ENCODE data around the gene POLR2A. TPM values are rescaled to one million over a fixed set of nuclear protein-coding genes. Genes with fewer than 3 reads are reported as not detected.

POLR2A gene
- total RNA-seq, 2 donors from 2014 or later = 73.5 to 137 TPM

DNA sequence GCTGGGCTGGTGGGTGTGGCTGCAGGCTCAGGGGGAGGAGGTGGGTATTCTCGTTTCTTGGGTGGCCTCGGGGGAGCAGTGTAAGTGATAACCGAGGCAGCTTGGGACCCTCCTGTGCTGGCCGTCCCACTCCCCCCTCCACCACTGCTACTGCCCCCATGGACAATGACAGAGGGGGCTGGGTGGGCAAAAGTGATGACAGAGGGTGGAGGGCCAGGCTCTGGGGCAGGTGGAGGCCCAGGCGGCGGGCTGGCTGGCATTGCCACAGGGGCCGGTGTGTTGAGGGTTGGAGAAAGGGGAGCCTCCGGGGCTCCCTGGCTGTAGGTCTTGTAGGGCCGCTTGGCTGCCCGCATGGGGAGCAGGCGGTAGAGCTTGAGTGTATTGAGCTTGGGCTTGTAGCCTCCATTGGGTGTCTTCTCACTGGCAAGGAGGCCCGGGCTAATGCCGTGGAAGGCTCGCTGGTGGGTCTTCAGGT is 20.8 kb upstream of the POLR2A start:
- intact Hi-C loops (cut with DNase I) = no loop called here
- Histone ChIP-seq H3K9ac (ENCODE audit: low read depth in 2 of 2, low read length in 2 of 2) (no peak overlapping the region), H3K27me3 (no peaks in the 10 kb centered on the region), H3K36me3 (no peaks in the 10 kb centered on the region), H3K9me3 (no peaks in the 10 kb centered on the region), H3K4me1 (no peaks in the 10 kb centered on the region), H3K27ac (no peak overlapping the region), H3K4me3 (no peak overlapping the region)
- TF ChIP-seq, protein P1, sequence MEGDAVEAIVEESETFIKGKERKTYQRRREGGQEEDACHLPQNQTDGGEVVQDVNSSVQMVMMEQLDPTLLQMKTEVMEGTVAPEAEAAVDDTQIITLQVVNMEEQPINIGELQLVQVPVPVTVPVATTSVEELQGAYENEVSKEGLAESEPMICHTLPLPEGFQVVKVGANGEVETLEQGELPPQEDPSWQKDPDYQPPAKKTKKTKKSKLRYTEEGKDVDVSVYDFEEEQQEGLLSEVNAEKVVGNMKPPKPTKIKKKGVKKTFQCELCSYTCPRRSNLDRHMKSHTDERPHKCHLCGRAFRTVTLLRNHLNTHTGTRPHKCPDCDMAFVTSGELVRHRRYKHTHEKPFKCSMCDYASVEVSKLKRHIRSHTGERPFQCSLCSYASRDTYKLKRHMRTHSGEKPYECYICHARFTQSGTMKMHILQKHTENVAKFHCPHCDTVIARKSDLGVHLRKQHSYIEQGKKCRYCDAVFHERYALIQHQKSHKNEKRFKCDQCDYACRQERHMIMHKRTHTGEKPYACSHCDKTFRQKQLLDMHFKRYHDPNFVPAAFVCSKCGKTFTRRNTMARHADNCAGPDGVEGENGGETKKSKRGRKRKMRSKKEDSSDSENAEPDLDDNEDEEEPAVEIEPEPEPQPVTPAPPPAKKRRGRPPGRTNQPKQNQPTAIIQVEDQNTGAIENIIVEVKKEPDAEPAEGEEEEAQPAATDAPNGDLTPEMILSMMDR (IDR thresholded peaks at IDR 0.05) = no peak
- no peak for DNase-seq

DNA sequence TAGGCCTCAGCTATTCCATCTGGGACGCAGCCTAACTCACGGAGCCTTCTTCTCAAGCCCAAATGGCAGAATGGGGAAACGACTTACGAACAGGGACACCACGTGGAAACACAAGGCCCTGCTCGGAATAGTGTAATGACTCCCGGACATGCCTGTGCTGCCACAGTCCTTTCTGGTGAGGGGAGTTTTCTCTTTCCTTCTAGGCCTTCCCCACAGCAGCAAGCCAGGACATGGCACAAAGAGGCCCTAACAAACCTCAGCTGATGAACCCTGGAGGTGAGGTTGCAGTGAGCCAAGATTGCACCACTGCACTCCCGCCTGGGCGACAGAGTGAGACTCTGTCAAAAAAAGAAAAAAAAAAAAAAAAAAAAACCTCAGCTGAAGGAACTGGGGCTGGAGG is 20.1 kb upstream of the POLR2A start:
- H3K9me3 ChIP-seq = no peaks in the 10 kb centered on the region
- H3K27ac ChIP-seq = no peak overlapping the region
- no peaks in the 10 kb centered on the region for H3K4me1 ChIP-seq
- intact Hi-C loops (cut with DNase I) = no loop called here
- no peak for DNase-seq
- H3K4me3 ChIP-seq = no peak overlapping the region
- H3K36me3 ChIP-seq = no peaks in the 10 kb centered on the region
- no peak overlapping the region for H3K9ac ChIP-seq (ENCODE audit: low read depth in 2 of 2, low read length in 2 of 2)
- TF ChIP-seq, protein P1 (IDR thresholded peaks at IDR 0.05) = no peak
- no peaks in the 10 kb centered on the region for H3K27me3 ChIP-seq

DNA sequence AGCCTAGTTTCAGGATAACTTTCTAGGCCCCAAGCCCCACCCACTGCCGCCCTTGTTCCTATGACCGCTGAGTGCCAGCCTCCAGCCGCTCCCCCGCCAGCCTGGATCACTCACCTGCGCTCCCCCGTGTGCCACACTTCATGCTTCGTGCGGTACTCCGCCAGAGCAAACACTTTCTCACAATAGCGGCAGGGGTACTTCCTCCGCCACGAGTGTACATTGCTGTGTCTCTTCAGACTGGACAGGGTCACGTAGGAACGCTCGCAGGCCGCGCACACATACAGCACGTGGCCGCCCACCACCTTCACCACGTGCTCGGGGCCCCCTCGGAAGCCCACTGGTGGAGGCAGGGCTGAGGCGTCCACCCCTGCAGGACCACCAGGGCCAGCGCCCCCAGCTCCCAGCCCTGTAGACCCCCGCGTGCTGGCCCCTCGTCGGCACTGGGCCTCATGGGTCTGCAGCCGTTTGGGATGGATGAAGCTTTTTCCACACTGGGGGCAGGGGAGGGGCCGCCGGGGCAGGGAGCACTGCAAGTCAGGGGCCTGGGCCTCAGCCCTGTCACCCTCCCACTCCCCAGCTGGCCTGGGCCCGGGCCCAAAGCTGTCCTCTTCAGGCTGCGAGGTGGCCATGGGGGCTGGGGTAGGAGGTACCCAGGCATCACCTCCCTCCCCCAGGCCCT is 18.4 kb upstream of the POLR2A start:
- H3K27ac ChIP-seq = no peak overlapping the region

DNA sequence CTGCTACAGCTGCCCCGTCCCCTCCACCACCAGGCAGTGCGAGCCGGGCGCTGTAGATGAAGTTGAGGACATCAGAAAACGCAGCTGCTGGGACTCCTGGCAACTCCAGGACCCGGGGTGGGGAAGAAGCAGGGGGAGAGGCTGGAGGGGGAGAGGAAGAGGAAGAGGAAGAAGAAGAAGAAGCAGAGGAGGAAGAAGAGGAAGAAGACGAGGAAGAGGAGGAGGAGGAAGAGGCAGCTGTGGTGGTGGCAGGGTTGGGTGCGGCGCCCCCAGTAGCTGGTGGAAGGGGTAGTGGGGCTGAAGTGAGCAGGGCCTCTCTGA is 17.9 kb upstream of the POLR2A start:
- no peaks in the 10 kb centered on the region for H3K9me3 ChIP-seq
- no peak overlapping the region for H3K4me3 ChIP-seq
- intact Hi-C loops (cut with DNase I) = no loop called here
- no peaks in the 10 kb centered on the region for H3K27me3 ChIP-seq
- no peak overlapping the region for H3K9ac ChIP-seq (ENCODE audit: low read depth in 2 of 2, low read length in 2 of 2)
- no peak for DNase-seq
- no peak overlapping the region for H3K27ac ChIP-seq
- TF ChIP-seq, protein P1 (IDR thresholded peaks at IDR 0.05) = no peak
- H3K36me3 ChIP-seq = no peaks in the 10 kb centered on the region
- no peaks in the 10 kb centered on the region for H3K4me1 ChIP-seq

More for the DNA sequence above, 18.4 kb upstream of the POLR2A start:
- intact Hi-C loops (cut with DNase I) = no loop called here
- Histone ChIP-seq H3K9ac (ENCODE audit: low read depth in 2 of 2, low read length in 2 of 2) (no peak overlapping the region), H3K36me3 (no peaks in the 10 kb centered on the region), H3K27me3 (no peaks in the 10 kb centered on the region), H3K9me3 (no peaks in the 10 kb centered on the region), H3K4me3 (no peak overlapping the region), H3K4me1 (no peaks in the 10 kb centered on the region)
- no peak for DNase-seq
- TF ChIP-seq, protein P1 (IDR thresholded peaks at IDR 0.05) = no peak

DNA sequence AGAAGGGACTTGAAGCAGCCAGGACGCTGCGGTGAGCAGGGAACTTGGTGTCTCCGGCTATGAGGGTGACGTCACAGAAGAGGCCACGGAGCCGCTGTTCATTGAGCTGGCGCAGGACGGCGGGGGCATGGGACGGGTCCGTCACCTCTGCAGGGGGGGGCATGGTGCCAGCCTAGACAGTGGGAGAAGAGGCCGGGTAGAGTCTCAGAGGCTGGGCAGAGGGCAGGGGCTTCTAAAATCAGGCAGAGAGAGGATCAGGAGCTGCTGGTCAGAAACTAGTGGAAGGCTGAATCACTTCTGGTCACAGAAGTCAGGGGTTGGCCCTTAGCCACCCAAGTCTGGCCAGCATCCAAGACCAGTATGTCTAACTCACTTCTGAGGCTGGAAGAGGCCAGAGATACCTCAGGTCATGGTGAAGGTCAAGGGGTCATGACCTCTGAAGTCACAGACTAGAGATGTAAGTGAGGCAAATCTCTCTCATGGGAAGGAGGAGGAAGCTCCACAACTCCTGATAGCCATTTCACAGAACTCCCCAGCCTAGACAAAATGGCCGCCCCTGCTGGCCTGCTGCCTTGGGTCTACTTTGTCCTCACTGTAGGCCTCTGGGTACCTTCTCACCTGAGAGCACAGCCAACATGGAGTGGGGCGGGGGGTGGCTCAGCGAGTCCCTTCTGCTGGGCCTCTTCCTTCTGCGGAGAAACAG is 17.4 kb upstream of the POLR2A start:
- DNase-seq = peak; percentile 36
- intact Hi-C loops (cut with DNase I) = no loop called here
- peak overlapping the region; percentile 27 for H3K27ac ChIP-seq
- no peaks in the 10 kb centered on the region for H3K36me3 ChIP-seq
- H3K27me3 ChIP-seq = no peaks in the 10 kb centered on the region
- TF ChIP-seq, protein P1 (IDR thresholded peaks at IDR 0.05) = no peak
- no peak overlapping the region for H3K9ac ChIP-seq (ENCODE audit: low read depth in 2 of 2, low read length in 2 of 2)
- no peaks in the 10 kb centered on the region for H3K9me3 ChIP-seq
- no peak overlapping the region for H3K4me3 ChIP-seq
- H3K4me1 ChIP-seq = no peaks in the 10 kb centered on the region

Data from colonic mucosa (tissue), 4 donors.